GM12864 (cell line): ENCODE measurements around the gene FAM118A.

ENCODE experiments used
- DNase-seq: peaks from one replicate; pipeline ENCODE4 v3.0.0-alpha.2; 2011; ENCODE audit warnings: low read depth
- H3K4me3 ChIP-seq: 2 replicates; pipeline ENCODE4 v1.5.1; 2011; ENCODE audit warnings: mild to moderate bottlenecking, low read depth, low read length, control low read depth
- CTCF ChIP-seq: IDR thresholded peaks from 2 replicates; pipeline ENCODE4 v1.5.1; 2011; ENCODE audit warnings: low read depth, mild to moderate bottlenecking, moderate library complexity, low read length, control low read depth, inconsistent platforms; ENCODE audit errors: missing control alignments

FAM118A gene

GRCh38 chr22:45317551-45318167 lies 7.9 kb downstream of the FAM118A start:
- TF ChIP-seq CTCF = peak; percentile 23
- no peak for DNase-seq
- no peak overlapping the region for H3K4me3 ChIP-seq

- TF ChIP-seq CTCF = no peak
- peak overlapping the region; percentile 22; the same call in 1 of the 2 replicates for H3K4me3 ChIP-seq
- peak; percentile 61 for DNase-seq
Measured at GRCh38 chr22:45318168-45318557, 8.4 kb downstream of the FAM118A start.

- no peak for DNase-seq
Measured at GRCh38 chr22:45318558-45319323, 9.0 kb downstream of the FAM118A start.

GRCh38 chr22:45319324-45319685 lies 9.6 kb downstream of the FAM118A start:
- no peak for TF ChIP-seq CTCF
- no peak for DNase-seq
- peak overlapping the region; percentile 4; the same call in 1 of the 2 replicates for H3K4me3 ChIP-seq

More at GRCh38 chr22:45318558-45319323, 9.0 kb downstream of the FAM118A start:
- no peak for TF ChIP-seq CTCF
- H3K4me3 ChIP-seq = peak overlapping the region; percentile 22; the same call in 1 of the 2 replicates

- TF ChIP-seq CTCF = no peak
- no peak for DNase-seq
- no peak overlapping the region for H3K4me3 ChIP-seq
Measured at GRCh38 chr22:45320357-45320976, 10.7 kb downstream of the FAM118A start.

- TF ChIP-seq CTCF = no peak
- DNase-seq = no peak
Measured at GRCh38 chr22:45321827-45322226, 12.1 kb downstream of the FAM118A start.

More at GRCh38 chr22:45321827-45322226, 12.1 kb downstream of the FAM118A start:
- H3K4me3 ChIP-seq = no peak overlapping the region
